ENCODE data around the gene EWSR1.

EWSR1 gene

DNA sequence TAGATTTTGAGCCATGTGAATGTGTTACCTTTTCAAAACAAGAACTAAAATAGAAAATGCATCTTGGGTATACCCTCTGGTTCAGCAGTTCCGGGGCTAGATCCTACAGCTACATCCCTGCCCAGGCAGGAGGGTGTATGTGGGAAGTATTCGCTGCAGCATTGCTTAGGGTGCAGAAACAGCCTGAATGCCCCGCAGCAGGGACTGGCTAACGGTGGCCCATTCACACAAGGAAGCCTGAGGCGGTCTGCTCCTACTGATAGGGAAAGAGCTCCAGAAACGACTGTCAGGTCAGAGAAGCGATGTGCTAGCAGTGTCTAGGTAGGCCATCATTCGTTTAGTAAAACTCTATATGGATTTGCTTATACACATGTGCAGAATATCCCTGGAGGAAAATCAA, 57.3 kb downstream of the EWSR1 start:
- no peak for DNase-seq

DNA sequence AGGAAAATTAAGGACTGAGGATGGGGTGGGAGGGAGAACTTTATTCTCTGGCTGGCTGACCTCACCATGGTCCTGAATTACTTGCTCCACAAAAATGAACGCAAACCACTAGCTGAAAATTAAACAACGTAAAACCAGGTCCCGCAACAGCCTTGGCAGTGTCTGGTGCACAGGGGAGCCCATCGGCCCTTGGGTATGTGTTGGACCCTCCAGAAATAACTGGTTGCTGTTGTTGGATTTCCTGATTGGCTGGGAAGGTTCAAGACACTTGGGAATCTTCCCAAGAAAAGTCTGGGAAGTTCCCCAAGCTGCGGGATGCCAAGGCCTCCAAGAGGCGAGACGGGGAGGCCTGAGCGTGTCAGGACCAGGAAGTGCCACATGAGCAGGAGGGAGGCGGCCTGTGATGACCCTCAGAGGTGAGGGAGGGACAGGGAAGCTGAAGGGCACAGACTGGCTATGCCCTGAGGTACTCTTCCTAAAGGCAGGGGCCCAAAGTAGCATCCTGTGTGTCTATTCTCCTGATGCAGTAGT, 57.8 kb downstream of the EWSR1 start:
- DNase-seq: no peak

DNA sequence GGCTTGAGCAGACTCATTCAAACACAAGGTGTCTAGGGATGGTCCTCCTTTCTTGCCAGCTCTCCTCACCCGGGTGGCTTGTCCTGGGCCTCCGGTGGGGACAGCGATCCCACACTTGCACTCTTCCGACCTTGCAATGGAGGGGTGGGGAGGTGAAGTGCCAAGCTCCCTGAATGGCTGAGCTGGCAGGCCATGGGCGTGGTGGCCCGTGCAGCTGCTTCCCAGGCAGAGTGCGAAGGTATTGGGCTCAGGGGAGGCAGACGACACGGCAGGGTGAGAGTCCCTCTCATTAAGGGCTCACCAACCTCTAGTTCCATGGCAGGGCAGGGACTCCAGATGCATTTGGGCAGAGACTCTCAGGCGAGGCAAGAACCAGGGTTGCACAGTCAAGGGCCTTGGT, 58.4 kb downstream of the EWSR1 start:
- no peak for DNase-seq

GRCh38 chr22:29327089-29327764, 59.2 kb downstream of the EWSR1 start:
- DNase-seq: no peak

GRCh38 chr22:29328055-29328454, 60.0 kb downstream of the EWSR1 start:
- no peak for DNase-seq

GRCh38 chr22:29328566-29329500, 60.8 kb downstream of the EWSR1 start:
- DNase-seq: no peak

GRCh38 chr22:29329581-29329980, 61.5 kb downstream of the EWSR1 start:
- DNase-seq: no peak

- no peak for DNase-seq
These were observed 62.2 kb downstream of the EWSR1 start for GRCh38 chr22:29330291-29330690.

DNA sequence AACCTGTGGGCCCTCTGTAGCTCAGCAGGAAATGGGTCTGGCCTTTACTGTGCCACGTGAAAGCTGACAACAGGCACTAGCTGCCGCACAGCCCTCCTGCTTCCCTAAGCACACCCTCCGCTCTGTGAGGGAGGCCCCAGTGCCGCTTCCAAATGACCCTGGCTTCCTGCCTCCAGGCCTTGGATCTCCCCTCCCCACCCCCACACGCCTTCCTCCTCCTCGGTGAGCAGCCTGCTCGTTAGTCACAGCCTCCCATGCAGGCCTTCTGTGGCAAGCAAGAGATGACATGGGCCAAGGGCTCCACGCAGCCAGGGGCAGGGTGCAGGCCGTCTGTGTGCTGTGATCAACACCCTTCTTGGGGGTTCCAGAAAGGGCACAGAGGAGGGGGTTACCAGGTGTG, 62.7 kb downstream of the EWSR1 start:
- DNase-seq: no peak

DNA sequence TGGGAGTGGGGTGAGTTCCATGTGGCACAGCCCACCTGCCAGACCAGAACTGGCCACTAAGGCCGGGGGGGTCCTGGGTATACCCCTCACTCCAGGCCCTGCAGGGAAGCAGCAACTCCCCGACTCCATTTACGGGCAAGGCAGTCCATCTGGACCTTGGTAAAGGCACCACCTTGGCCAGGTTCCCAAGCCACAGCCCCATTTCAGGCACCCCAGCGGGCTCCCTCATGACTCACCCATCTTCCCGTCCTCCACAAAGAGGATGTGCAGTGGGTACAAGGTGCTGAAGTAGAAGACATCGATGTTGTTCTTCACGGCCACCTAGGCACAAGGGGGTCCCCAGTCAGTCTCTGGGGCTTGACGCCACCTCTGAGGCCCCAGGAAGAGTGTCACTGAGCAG, 63.1 kb downstream of the EWSR1 start:
- DNase-seq: no peak

GRCh38 chr22:29331658-29332300, 63.7 kb downstream of the EWSR1 start:
- DNase-seq: no peak

- DNase-seq: no peak
These were observed 64.9 kb downstream of the EWSR1 start for GRCh38 chr22:29332886-29333496.

GRCh38 chr22:29334148-29334547, 66.1 kb downstream of the EWSR1 start:
- DNase-seq: no peak

DNA sequence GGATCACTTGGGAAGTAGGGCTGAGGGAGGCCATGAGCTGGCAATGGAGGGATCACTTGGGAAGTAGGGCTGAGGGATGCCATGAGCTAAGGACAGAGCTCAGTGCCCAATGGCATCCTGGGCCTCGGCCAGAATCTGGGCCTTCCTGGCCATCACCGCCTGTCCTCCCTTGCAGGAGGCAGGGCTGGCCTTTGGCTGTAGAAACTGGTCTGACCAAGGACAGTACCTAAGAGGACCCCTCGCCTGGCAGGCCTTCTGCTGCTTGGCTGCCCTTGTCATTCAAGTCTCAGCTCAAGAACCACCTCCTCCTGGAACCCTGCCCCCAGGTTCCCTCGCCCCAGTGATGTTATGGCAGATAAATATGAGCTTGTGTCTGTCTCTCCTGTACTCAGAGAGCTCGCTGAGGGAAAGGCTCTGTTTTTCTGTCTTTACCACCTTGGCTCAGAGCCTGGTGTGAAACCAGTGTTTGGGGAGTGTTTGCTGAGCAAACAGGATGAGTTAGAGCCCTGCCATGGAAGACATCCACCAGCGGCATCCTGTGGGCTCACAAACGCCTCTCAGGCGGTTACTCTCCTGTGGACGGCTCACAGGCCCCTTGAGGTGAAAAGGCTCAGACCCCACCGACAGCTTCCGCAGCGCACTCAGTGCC, 66.8 kb downstream of the EWSR1 start:
- no peak for DNase-seq

DNA sequence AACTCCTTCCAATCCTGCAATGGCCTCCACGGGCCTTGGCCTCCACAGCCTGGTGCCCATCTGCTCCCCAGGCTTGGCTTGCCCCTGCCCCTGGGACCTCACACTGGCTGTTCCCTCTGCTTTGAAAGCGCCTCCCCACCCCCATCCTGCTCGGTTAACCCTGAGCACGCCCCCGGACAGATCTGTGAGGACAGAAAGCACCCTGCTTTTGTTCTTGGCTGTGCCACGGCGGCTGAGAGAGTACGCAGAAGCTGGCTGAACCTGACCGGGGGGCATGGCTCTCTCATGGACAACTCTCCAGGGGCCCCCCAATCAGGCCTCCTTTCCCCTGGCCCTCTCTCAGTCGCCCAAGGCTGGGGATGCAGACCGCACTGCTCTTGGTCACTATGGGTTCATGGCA, 67.6 kb downstream of the EWSR1 start:
- no peak for DNase-seq

- no peak for DNase-seq
These were observed 68.9 kb downstream of the EWSR1 start for GRCh38 chr22:29336751-29337490.

DNA sequence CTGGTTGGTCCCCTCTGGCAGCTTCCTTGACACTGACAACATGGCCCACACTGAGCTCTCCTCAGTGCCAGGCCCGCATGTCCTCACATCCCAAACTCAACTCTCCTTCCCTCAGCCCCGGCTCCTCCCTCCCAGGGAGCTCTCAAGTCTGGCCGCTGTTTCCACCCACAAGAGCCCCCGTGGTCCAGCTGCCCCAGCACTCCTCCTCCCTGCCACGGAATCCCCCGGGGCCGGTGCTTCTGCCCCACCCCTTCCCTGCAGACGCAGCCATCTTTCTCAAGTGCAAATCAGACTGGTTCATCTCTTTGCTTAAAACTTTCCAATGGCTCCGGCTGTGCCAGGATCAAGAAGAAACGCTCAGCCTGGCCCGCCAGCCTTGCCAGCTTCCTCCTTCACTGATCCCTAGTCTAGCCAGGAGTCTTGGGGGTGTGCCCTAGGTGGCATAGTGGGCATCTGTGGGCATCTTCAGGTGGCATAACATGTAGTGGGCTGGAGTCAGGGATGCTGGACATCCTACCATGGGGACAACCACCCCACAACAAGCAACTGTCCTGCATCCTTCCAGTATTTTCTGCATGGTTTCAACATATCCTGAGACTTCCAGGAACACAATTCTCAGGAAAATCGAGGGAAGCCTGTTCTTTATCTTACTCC, 69.7 kb downstream of the EWSR1 start:
- no peak for DNase-seq

- DNase-seq: no peak
These were observed 70.3 kb downstream of the EWSR1 start for GRCh38 chr22:29338398-29338797.

DNA sequence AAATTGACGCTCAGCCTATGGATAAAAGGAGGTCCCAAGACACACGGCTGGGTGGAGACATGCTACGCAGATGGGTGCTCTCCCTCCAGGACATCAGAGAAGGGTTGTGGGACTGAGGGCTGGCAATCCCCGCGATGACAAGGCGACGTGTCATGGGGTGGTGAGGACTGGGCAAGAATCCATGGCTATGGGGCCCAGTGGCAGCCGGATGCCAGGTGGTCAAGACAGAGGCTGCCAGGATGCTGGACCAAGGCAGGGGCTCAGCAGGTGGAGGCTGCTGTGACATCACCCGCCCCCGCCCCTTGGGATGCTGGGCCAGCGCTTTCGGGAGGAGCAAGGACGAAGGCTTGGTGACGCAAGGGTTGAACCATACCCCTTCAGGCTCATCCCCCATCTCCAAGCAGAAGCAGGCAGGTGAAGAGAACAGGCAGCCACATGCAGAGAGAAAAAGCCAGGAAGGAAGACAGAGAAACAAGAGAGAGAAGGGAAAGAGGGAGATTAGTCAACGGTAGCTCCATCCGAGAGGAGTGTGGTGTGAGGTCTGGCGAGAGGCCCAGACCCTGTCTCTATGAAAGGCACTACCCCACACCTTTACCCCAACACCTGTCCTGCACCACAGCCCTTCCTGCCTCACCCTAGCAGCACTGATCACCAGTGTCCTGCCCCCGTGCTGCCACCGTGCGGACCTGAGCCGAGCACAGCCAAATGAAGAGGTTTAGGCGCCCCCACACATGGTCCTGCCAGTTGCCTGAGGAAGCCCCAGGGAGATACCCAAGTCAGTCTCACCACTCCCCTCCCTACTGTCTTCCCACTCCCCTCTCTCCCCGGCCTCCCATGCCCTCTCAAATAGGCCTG, 71.5 kb downstream of the EWSR1 start:
- DNase-seq: no peak

DNA sequence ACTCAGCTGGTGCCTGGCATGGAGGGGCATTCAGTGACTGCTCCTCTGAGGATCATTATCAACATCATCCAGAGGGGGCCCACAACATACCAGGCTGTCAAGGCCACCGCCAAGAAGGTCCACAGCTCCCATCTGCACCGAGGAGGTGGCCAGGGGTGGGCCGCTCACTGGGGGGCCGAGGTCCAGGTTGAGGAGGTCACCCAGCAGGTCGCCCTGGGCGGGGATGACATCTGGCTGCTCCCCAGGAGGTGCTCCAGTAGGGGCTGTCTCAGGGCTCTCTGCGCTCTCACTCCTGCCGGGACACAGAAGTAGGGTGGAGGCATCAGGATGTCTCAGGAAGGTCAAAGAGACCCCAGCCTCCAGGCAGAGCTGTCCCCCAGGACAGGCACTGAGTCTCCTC, 72.5 kb downstream of the EWSR1 start:
- DNase-seq: no peak

Data from activated CD8-positive, alpha-beta memory T cell treated with anti-CD3 and anti-CD28 coated beads, Interleukin-2, amount 50 U/mL, for 48 hours (primary cell).